Trophoblast cell (in vitro differentiated cells and primary cell): ENCODE data around the gene HMGCLL1.

Experiments used
- DNase-seq, 2 donors: peaks; one replicate each; pipeline ENCODE4 v3.0.0-alpha.2; 2016
- H2AFZ ChIP-seq: 2 replicates; pipeline ENCODE4 v1.6.1; 2013; ENCODE audit warnings: low read length, moderate library complexity, mild to moderate bottlenecking; ENCODE audit not compliant: insufficient read depth, poor library complexity
- H2AK5ac ChIP-seq: 2 replicates; pipeline ENCODE4 v1.6.1; 2013; ENCODE audit warnings: mild to moderate bottlenecking, low read length
- H2BK120ac ChIP-seq: 2 replicates; pipeline ENCODE4 v1.6.1; 2013; ENCODE audit warnings: low read length, mild to moderate bottlenecking, moderate library complexity; ENCODE audit not compliant: insufficient read depth, poor library complexity
- H2BK12ac ChIP-seq: 2 replicates; pipeline ENCODE4 v1.6.1; 2013; ENCODE audit warnings: mild to moderate bottlenecking, low read length, moderate library complexity
- H2BK5ac ChIP-seq: 2 replicates; pipeline ENCODE4 v1.6.1; 2013; ENCODE audit warnings: low read length, low read depth, moderate library complexity, mild to moderate bottlenecking; ENCODE audit not compliant: poor library complexity
- H3K14ac ChIP-seq: 2 replicates; pipeline ENCODE4 v1.6.1; 2013; ENCODE audit warnings: mild to moderate bottlenecking, low read length
- H3K18ac ChIP-seq: 2 replicates; pipeline ENCODE4 v1.6.1; 2013; ENCODE audit warnings: mild to moderate bottlenecking, low read length
- H3K23ac ChIP-seq: 2 replicates; pipeline ENCODE4 v1.6.1; 2013; ENCODE audit warnings: low read length
- H3K27ac ChIP-seq: 2 replicates; pipeline ENCODE4 v1.5.1; 2013; ENCODE audit warnings: low read depth, mild to moderate bottlenecking, inconsistent platforms, low read length, moderate library complexity
- H3K27me3 ChIP-seq: 2 replicates; pipeline ENCODE4 v1.6.1; 2013; ENCODE audit warnings: inconsistent platforms, mild to moderate bottlenecking, low read length, moderate library complexity; ENCODE audit not compliant: insufficient read depth
- H3K36me3 ChIP-seq, 2 experiments: 1 replicate in 1 of 2; 2 replicates in 1 of 2; pipeline ENCODE4 v1.6.1; 2013; ENCODE audit warnings: low read length in 2 of 2, mild to moderate bottlenecking in 2 of 2, moderate library complexity in 1 of 2; ENCODE audit not compliant: insufficient read depth in 2 of 2, control insufficient read depth in 1 of 2
- H3K4ac ChIP-seq: 2 replicates; pipeline ENCODE4 v1.6.1; 2013; ENCODE audit warnings: low read depth, mild to moderate bottlenecking, low read length, moderate library complexity
- H3K4me1 ChIP-seq, 2 experiments: 1 replicate in 1 of 2; 2 replicates in 1 of 2; pipeline ENCODE4 v1.6.1; 2013; ENCODE audit warnings: low read length in 2 of 2, mild to moderate bottlenecking in 2 of 2, moderate library complexity in 1 of 2; ENCODE audit not compliant: insufficient read depth in 2 of 2, control insufficient read depth in 1 of 2
- H3K4me2 ChIP-seq: 2 replicates; pipeline ENCODE4 v1.6.1; 2013; ENCODE audit warnings: inconsistent platforms, mild to moderate bottlenecking, low read length, moderate library complexity
- H3K4me3 ChIP-seq: 2 replicates; pipeline ENCODE4 v1.5.1; 2013; ENCODE audit warnings: mild to moderate bottlenecking, low read depth, low read length, inconsistent platforms
- H3K79me1 ChIP-seq: one replicate; pipeline ENCODE4 v1.6.1; 2013; ENCODE audit warnings: low read length
- H3K79me2 ChIP-seq: 2 replicates; pipeline ENCODE4 v1.6.1; 2013; ENCODE audit warnings: low read length, mild to moderate bottlenecking; ENCODE audit not compliant: control insufficient read depth, insufficient read depth, poor library complexity
- H3K9ac ChIP-seq: 2 replicates; pipeline ENCODE4 v1.6.1; 2013; ENCODE audit warnings: mild to moderate bottlenecking, low read length
- H3K9me3 ChIP-seq: 2 replicates; pipeline ENCODE4 v1.6.1; 2013; ENCODE audit warnings: low read depth, mild to moderate bottlenecking, control low read depth, inconsistent platforms, low read length; ENCODE audit not compliant: insufficient read depth
- H4K12ac ChIP-seq: 2 replicates; pipeline ENCODE4 v1.6.1; 2013; ENCODE audit warnings: low read depth, mild to moderate bottlenecking, low read length, moderate library complexity
- H4K8ac ChIP-seq: 2 replicates; pipeline ENCODE4 v1.6.1; 2013; ENCODE audit warnings: low read depth, mild to moderate bottlenecking, low read length, moderate library complexity
- H4K91ac ChIP-seq: one replicate; pipeline ENCODE4 v1.6.1; 2013; ENCODE audit warnings: low read depth, mild to moderate bottlenecking, low read length, moderate library complexity
- WGBS: extraction: QIAGEN DNeasy Blood & Tissue Kit; methylation state at CpG from one replicate; pipeline ENCODE4 v1.1.7; 2013; ENCODE audit warnings: missing lambda C conversion rate; ENCODE audit not compliant: insufficient read length, insufficient coverage; ENCODE audit errors: extremely low coverage; 5-methylcytosine and 5-hydroxymethylcytosine counted together

Gene HMGCLL1

DNA sequence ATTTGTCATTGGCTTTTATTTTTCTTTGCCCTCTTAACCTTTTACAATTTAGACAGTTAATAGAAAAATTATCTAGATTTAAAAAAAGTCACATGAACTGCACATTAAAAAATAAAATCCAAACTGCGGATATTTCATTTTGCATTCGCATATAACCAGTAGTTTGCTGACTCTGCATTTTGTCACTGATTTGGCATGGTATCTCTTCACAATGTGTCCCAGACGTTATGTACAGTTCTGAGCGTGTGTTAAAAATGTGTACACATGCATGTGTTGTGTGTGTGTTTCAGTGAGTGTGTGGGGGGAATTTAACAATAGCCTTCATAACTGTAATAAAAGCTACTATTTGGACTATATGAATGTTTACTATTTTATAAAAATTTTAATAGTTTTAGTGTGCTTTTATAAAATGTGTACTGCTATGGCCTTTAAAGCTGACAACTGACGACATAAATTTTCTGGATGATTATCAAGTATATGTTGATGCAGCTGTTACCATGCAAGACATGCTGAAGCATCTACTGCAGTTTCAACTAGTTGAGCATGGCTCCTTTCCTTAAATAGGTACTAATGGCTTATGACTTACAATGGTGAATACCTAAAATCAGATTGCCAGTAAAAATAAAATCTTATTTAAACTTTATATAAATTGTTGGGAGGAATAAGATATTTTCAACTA, 67.7 kb downstream of the HMGCLL1 start:
- Histone ChIP-seq H3K4me3 (no peak overlapping the region), H2BK5ac (no peak overlapping the region), H2AFZ (no peak overlapping the region), H3K9me3 (no peaks in the 10 kb centered on the region), H2BK12ac (no peak overlapping the region), H3K23ac (no peak overlapping the region), H3K79me2 (no peaks in the 10 kb centered on the region), H2AK5ac (no peak overlapping the region), H3K4me1 (no peaks in the 10 kb centered on the region), H3K14ac (no peak overlapping the region), H3K4ac (no peak overlapping the region), H4K12ac (no peak overlapping the region), H3K27ac (no peak overlapping the region), H3K79me1 (no peaks in the 10 kb centered on the region), H3K18ac (no peak overlapping the region), H3K9ac (no peak overlapping the region), H3K27me3 (no peaks in the 10 kb centered on the region), H2BK120ac (no peak overlapping the region), H3K4me2 (no peak overlapping the region), H3K36me3 (no peaks in the 10 kb centered on the region), H4K8ac (no peak overlapping the region), H4K91ac (no peak overlapping the region)
- WGBS: no CpG with 5 or more reads among the region's 5 CpGs
- no peak for DNase-seq

- no peak overlapping the region for H4K91ac ChIP-seq
- no peak overlapping the region for H3K14ac ChIP-seq
- no peak overlapping the region for H4K8ac ChIP-seq
- no peaks in the 10 kb centered on the region for H3K4me1 ChIP-seq
- no peak overlapping the region for H3K23ac ChIP-seq
- no peaks in the 10 kb centered on the region for H3K27me3 ChIP-seq
- no peak overlapping the region for H3K9ac ChIP-seq
- no peak overlapping the region for H2AFZ ChIP-seq
- H3K18ac ChIP-seq: no peak overlapping the region
- H2BK12ac ChIP-seq: no peak overlapping the region
- no peak overlapping the region for H3K4me3 ChIP-seq
- H3K9me3 ChIP-seq: no peaks in the 10 kb centered on the region
- no peak for DNase-seq
- H3K27ac ChIP-seq: no peak overlapping the region
- no peaks in the 10 kb centered on the region for H3K79me2 ChIP-seq
- H4K12ac ChIP-seq: no peak overlapping the region
- no peaks in the 10 kb centered on the region for H3K36me3 ChIP-seq
- no peak overlapping the region for H2BK120ac ChIP-seq
- H2AK5ac ChIP-seq: no peak overlapping the region
- no peak overlapping the region for H3K4ac ChIP-seq
- no peak overlapping the region for H2BK5ac ChIP-seq
- no peaks in the 10 kb centered on the region for H3K79me1 ChIP-seq
- H3K4me2 ChIP-seq: no peak overlapping the region
Measured at GRCh38 chr6:55499591-55499990, 79.4 kb downstream of the HMGCLL1 start.

- H3K4ac ChIP-seq: no peak overlapping the region
- H2AFZ ChIP-seq: no peak overlapping the region
- no peak overlapping the region for H2BK12ac ChIP-seq
- H3K4me1 ChIP-seq: no peaks in the 10 kb centered on the region
- no peak overlapping the region for H2BK5ac ChIP-seq
- H4K8ac ChIP-seq: no peak overlapping the region
- no peaks in the 10 kb centered on the region for H3K79me2 ChIP-seq
- H2AK5ac ChIP-seq: no peak overlapping the region
- no peak overlapping the region for H3K14ac ChIP-seq
- no peaks in the 10 kb centered on the region for H3K36me3 ChIP-seq
- H3K27me3 ChIP-seq: no peaks in the 10 kb centered on the region
- no peak overlapping the region for H4K91ac ChIP-seq
- no peak overlapping the region for H3K23ac ChIP-seq
- H3K18ac ChIP-seq: no peak overlapping the region
- H3K4me3 ChIP-seq: no peak overlapping the region
- WGBS: no CpG with 5 or more reads among the region's 3 CpGs
- H3K9me3 ChIP-seq: no peaks in the 10 kb centered on the region
- no peak overlapping the region for H3K27ac ChIP-seq
- no peak overlapping the region for H3K9ac ChIP-seq
- no peak overlapping the region for H2BK120ac ChIP-seq
- no peak overlapping the region for H3K4me2 ChIP-seq
- no peak overlapping the region for H4K12ac ChIP-seq
- DNase-seq: no peak
- no peaks in the 10 kb centered on the region for H3K79me1 ChIP-seq
Measured at GRCh38 chr6:55497694-55498093, 81.3 kb downstream of the HMGCLL1 start.

DNA sequence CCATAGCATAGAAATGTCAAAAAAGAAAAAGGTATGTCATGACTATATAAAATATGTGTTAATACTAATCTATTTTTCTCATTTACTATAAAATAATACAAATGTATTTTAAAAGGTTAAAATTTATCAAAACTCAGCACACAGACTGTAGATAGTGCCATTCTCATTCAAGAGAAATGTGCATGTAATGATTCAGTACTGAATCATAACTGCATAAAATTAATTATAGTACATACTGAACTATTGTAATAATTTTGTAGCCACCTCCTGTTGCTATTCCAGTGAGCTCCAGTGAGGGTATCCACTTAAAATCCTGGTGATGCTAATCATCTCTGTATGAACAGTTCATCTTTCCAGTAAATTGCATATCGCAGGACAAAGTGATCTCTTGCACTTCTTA, 82.8 kb downstream of the HMGCLL1 start:
- H3K79me2 ChIP-seq: no peaks in the 10 kb centered on the region
- no peak overlapping the region for H3K4ac ChIP-seq
- no peak for DNase-seq
- no peak overlapping the region for H3K9ac ChIP-seq
- WGBS: no CpG with 5 or more reads among the region's 1 CpG
- no peak overlapping the region for H4K12ac ChIP-seq
- no peak overlapping the region for H4K8ac ChIP-seq
- no peak overlapping the region for H2AFZ ChIP-seq
- H2BK12ac ChIP-seq: no peak overlapping the region
- no peaks in the 10 kb centered on the region for H3K9me3 ChIP-seq
- no peaks in the 10 kb centered on the region for H3K4me1 ChIP-seq
- no peak overlapping the region for H3K4me3 ChIP-seq
- no peak overlapping the region for H3K18ac ChIP-seq
- H3K27ac ChIP-seq: no peak overlapping the region
- H3K4me2 ChIP-seq: no peak overlapping the region
- no peaks in the 10 kb centered on the region for H3K36me3 ChIP-seq
- H4K91ac ChIP-seq: no peak overlapping the region
- no peak overlapping the region for H2BK5ac ChIP-seq
- H2BK120ac ChIP-seq: no peak overlapping the region
- H3K27me3 ChIP-seq: no peaks in the 10 kb centered on the region
- H3K23ac ChIP-seq: no peak overlapping the region
- H3K79me1 ChIP-seq: no peaks in the 10 kb centered on the region
- no peak overlapping the region for H3K14ac ChIP-seq
- H2AK5ac ChIP-seq: no peak overlapping the region
